Femur (tissue), 1 donor: ENCODE results near the gene PARP9.
"Not testable (repeated sequence)": the region's sequence is repeated elsewhere in the genome, so short reads cannot be mapped to it uniquely, and the experiment has no call there.

Source experiments
- DNase-seq: peaks from one replicate; pipeline ENCODE4 v3.0.0-alpha.2; 2017

The PARP9 gene

DNA sequence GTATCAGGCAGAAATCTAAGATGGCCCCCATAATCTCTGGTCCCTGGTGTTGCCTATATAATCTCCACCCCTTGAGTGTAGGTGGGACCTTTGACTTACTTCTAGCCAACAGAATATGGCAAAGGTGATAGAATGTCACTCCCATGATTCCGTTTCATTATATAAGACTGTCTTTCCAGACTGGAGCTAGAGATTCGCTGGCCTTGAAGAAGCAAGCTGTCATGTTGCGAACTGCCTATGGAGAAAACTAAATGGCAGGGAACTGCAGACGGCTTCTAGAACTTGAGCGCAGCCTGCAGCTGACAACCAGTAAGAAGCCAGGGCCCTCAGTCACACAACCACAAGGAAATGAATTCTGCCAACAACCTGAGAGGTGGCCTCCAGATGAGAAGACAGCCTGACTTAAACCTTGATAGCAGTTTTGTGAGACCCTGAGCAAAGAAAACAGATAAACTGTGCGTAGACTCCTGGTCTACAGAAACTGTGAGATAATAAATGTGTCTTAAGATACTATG is 47.2 kb downstream of the PARP9 start:
- no peak for DNase-seq

DNA sequence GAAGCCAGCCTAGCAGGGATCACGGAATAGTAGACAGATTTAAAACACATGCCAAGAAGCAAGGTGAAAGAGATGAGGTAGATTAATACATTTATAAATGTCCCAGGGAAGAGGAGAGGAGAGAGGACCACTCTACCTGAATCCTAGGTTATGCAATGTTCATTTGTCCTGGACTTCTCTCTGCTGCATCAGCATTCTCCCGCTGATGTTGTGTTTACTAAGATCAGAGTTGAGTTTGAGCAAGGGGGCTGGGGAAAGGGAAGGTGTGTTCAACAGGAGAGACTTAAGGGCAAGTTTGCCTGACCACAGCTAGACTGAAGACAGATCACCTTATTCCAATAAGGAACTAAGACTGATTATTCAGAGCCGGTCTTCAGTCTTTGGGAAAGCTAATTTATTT is 48.2 kb downstream of the PARP9 start:
- no peak for DNase-seq

GRCh38 chr3:122515020-122515468 is 49.1 kb downstream of the PARP9 start:
- no peak for DNase-seq

DNA sequence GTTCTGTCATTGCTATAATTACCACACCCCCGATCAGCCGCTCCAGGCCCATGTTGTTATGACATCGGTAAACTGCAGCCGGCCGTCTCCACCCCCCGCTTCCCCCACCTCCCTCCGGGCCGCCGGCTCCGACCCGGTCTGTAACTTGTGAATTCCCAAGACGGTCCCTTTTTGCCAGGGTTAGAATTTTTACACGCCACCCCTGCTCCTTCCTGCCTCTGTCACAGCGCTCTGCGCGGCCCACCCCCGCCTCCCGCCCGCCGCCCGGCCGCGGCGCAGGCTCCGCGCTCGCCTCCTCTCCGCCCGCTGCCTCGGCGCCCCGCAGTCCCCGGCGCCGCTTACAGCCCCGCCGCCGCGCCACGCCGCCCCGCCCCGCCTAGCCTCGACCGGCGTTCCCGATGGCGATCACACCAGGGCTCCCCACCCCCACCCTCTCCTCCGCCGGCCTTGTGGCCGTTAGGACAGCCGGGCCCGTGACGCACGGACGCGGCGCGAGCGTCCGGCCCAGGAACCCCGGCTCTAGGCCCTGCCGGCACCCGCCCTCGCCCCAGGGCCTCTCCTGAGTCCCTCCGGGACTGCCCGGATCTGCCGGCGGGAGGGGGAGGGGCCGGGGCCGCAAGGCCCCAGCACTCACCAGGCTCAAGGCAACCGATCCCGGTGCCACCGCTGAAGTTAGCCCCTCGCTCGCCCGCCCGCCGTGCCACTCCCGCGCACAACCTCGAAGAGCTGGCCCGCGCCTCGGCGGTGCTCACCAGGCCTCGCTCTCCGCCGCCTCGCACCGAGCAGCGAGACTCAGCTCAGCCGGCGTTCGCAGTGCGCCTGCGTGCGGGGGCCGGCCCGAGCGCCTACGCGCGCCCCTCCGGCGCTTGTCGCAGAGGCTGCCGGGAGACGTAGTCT is 49.7 kb downstream of the PARP9 start, which contains the start of gene KPNA1:
Gene KPNA1 (minus strand): TSS at position 817 of the 897 bp plus-strand sequence. CDS start 18,374 bp downstream, outside the sequence.
- DNase-seq = peak; percentile 94

- no peak for DNase-seq
Observed at GRCh38 chr3:122513386-122514122, 50.5 kb downstream of the PARP9 start.

DNA sequence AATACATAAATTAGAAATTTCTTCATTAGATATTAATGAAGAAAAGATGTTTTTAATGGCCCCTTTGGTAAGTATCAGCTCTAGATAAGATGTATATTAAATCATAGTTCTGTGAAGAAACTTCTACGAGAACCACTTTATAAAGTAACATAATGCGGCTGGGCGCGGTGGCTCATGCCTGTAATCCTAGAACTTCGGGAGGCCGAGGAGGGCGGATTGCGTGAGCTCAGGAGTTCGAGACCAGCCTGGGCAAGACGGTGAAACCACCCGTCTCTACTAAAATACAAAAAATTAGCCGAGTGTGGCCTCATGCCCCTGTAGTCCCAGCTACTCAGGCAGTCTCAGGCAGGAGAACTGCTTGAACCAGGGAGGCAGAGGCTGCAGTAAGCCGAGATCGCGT is 51.8 kb downstream of the PARP9 start:
- no peak for DNase-seq

DNA sequence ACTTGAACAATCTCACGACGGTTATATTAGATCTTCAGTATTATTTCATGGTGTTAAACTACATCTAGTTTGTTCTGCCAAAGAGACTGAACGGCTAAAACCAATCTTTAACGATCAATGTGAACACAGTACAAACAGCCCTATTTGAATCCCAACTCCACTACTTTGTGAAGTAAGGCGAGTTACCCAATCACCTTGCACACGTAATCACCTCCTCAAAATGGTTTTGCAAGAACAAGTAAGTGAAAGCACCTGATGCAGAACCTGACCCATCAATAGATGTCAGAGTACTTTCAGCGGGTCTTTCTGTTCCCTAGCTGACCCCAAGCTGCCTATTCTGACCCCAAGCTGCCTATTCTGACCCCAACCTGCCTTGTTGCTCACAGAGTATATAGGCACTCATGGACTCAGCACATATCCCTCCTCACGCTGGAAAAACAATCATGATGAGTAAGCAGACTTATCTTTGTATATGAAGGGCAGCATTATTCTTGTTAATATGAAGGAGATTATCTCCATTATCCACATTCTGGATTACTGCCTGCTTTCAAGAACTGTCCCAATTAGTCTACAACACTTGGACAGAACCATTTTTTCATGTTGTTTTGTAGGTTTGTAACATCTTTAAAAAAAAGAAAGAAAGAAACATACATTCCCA is 53.1 kb downstream of the PARP9 start:
- no peak for DNase-seq

DNA sequence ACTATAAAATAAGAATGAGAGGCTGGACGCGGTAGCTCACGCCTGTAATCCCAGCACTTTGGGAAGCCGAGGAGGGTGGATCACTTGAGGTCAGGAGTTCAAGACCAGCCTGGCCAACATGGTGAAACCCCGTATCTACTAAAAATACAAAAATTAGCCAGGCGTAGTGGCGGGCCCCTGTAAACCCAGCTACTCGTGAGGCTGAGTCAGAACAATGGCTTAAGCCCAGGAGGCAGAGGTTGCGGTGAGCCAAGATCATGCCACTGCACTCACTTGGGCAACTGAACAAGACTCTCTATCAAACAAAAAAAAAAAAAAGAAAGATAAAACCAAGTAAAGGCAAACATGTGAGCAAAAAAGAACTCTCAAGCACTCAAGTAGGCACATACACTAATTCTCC is 55.2 kb downstream of the PARP9 start:
- not testable (repeated sequence) for DNase-seq

DNA sequence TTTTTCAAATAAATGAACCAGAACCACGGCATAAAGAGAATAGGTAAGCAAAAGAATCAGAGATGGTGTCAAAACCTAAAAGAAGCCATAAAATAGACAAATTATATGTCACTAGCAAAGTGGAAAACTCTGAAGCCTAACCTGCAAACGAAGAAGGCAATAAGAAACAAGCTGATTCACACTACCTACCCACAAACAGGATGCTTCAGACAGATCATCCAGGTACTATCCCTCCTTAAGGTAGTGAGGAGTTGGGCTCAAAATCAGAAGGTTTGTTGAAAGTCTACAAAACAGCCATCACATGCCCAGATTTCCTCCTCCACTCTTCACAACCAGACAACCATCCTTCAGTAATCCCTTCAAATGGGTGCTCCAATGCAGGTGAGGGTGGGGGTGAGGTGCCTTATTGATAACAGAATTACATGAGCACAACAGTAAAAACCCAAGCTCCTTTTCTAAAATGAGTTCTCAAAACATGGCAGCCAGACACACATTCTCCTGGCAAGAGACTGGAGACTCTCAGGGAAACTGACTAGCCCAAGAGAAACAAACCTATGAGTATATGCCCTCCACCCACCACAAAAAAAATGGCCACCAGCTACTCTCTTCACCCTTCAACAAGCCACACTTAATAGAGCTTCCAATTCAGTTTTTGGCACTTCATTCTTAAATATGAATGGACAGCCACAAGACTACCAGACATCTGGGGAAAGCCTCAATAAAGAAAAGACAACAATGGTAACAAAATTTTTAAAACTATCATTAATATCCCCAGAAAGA is 55.8 kb downstream of the PARP9 start:
- no peak for DNase-seq

DNA sequence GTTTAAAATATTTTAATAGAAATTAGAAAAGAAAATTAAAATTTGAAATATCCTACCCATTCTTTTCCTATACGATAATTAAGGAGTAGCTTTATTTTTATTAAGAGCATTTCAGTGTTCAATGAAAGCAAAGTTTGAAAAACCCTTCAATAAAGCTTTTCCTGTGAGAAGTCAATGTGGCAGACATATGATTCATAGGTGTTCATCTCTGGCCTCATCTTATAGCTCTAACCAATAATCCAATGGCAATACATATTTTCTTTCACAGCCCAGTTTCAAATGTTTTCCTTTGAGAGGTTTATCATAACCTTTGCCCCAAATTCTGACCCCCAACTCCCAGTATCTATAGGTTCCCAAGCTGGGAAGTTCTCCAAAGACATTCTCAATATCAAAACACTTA is 57.6 kb downstream of the PARP9 start:
- DNase-seq = no peak

DNA sequence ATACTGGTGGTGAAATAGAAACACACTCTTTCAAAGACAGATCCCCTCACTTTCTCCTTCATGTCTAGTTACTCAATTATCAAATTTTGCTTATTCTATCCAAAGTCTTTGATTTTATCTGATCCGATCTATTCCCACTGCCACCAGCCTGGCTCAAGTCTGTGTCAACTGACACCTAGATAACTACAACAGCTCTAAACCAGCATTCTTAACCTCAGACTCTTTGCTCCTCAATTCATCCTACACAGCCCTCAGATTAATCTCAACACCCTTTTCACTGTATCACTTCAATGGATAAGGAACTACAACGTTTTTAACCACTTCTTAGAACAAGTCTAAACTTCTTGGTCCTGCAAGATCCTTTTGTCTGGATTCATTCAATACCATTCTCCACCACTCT is 58.4 kb downstream of the PARP9 start:
- DNase-seq = no peak

- no peak for DNase-seq
Observed at GRCh38 chr3:122502941-122503340, 61.2 kb downstream of the PARP9 start.

DNA sequence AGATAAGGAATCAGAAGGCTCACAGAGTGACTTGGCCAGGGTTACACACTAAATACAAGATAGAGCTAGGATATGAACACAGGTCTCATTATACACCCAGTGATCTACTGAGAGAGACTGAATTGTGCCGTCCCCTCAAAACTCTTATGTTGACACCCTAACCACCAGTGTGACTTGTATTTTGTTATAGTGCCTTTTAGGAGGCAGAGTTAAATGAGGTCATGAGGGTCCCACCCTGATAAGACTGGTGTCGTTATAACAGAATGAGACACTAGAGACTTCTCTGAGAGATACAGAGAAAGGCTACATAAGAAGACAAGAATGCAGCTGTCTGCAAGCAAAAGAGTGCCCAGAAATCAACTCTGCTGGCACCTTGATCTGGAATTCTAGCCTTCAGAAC is 62.0 kb downstream of the PARP9 start:
- no peak for DNase-seq

- not testable (repeated sequence) for DNase-seq
Observed at GRCh38 chr3:122500964-122501363, 63.1 kb downstream of the PARP9 start.

GRCh38 chr3:122498152-122498551 is 65.9 kb downstream of the PARP9 start:
- no peak for DNase-seq

GRCh38 chr3:122497425-122497824 is 66.7 kb downstream of the PARP9 start:
- no peak for DNase-seq

DNA sequence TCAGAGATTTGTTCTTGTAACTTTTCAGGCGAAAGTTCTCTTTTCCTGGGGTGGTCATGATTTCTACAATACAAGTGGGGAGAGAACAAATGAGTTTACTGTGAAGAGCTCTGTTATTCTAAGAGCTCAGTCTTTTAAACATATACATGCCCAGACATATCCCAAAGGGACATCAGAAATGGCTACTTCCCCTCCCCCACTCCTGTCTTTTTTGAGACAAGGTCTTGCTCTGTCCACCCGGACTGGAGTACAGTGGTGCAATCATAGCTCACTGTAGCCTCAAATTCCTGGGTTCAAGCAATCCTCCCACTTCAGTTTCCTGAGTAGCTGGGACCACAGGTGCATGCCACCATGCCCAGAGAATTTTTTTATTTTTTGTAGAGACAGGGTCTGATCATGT is 67.6 kb downstream of the PARP9 start:
- DNase-seq = no peak

DNA sequence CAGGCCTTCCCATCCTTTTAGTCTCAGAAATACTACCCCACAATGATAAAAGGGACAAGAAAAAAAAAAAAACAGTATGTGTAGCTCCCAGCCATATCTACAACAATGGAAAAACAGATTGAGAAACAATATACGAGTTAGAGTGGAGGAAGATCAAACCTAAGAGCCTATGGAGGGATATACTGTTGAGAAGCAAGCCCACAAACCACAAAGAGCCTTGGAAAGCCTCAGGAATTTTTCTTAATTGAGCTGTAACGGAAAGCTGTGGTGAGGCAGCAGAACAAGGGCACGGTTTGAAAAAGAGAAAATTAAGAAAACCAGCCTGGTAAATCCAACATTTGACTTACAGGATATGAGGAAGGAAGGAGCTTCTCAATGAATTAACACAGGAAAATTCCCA is 70.8 kb downstream of the PARP9 start:
- peak; percentile 28 for DNase-seq

DNA sequence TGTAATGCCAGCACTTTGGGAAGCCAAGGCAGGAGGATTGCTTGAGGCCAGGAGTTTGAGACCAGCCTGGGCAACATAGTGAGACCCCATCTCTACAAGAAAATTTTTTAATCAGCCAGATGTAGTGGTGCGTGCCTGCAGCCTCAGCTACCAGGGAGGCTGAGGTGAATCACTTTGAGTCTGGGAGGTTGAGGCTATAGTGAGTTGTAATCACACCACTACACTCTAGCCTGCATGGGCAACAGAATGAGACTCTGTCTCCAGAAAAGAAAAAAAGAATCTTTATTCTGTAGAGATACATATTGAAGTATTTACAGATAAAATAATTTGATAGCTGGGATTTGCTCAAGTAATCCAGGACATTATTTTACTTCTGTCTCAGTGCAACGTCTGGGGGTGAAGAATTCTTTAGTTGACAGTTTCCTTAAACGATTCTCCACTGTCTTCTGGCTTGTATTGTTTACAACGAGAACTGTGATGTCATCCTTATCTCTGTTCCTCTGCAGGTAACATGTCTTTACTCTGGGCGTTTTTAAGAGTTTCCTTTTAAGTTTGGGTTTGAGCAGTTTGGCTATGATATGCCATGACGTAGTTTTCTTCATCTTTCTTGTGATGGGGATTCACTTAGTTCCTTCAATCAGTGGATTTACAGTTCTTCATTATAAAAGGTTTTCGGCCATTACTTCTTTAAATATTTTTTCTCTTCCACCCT is 75.7 kb downstream of the PARP9 start:
- no peak for DNase-seq

GRCh38 chr3:122484985-122485384 is 79.1 kb downstream of the PARP9 start:
- DNase-seq = no peak

- DNase-seq = no peak
Observed at GRCh38 chr3:122481390-122481789, 82.7 kb downstream of the PARP9 start.
